ENCODE measurements around the gene SUCO.

DNA sequence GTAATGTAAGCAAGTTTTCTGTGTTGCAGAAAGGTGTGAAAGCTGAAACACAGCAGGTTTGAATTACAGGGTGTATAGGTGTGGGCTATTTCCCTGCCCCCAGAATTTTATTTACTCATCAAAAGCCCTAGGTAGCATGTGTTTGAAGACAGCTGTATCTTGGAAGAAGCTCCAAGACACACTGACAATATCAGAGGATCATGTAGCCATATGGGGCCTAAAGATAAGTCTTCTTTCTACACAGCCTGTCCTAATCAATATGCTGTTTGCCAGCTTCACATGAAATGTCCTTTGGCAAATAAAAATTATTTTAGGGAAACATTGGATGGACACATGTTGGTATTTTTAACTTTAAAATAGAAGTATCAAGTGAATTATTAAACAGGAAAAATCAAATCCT lies 17.5 kb upstream of the SUCO start:
- TF ChIP-seq POLR2A (IDR thresholded peaks at IDR 0.05): no peak
- TF ChIP-seq, protein P1, sequence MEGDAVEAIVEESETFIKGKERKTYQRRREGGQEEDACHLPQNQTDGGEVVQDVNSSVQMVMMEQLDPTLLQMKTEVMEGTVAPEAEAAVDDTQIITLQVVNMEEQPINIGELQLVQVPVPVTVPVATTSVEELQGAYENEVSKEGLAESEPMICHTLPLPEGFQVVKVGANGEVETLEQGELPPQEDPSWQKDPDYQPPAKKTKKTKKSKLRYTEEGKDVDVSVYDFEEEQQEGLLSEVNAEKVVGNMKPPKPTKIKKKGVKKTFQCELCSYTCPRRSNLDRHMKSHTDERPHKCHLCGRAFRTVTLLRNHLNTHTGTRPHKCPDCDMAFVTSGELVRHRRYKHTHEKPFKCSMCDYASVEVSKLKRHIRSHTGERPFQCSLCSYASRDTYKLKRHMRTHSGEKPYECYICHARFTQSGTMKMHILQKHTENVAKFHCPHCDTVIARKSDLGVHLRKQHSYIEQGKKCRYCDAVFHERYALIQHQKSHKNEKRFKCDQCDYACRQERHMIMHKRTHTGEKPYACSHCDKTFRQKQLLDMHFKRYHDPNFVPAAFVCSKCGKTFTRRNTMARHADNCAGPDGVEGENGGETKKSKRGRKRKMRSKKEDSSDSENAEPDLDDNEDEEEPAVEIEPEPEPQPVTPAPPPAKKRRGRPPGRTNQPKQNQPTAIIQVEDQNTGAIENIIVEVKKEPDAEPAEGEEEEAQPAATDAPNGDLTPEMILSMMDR (IDR thresholded peaks at IDR 0.05): no peak
